DND-41 (cell line): ENCODE results near the gene STK4.

Source experiments
- ATAC-seq: fragments of 200-7000 bp; cut with Tn5 transposase; 3 replicates; pipeline ENCODE4 v1.9.1; 2021; ENCODE audit warnings: low read depth; ENCODE audit not compliant: insufficient read depth
- DNase-seq: peaks from one replicate; pipeline ENCODE4 v3.0.0-alpha.2; 2020
- H2AFZ ChIP-seq: 2 replicates; pipeline ENCODE4 v1.6.0; 2012; ENCODE audit warnings: low read depth, low read length
- H3K27ac ChIP-seq: 2 replicates; pipeline ENCODE4 v1.5.1; 2012; ENCODE audit warnings: low read length, inconsistent platforms
- H3K27me3 ChIP-seq: fragments of 200-600 bp; sonication (generic); 2 replicates; pipeline ENCODE4 v1.6.0; 2012; ENCODE audit warnings: low read length, mild to moderate bottlenecking, inconsistent platforms; ENCODE audit not compliant: insufficient read depth, poor library complexity
- H3K36me3 ChIP-seq: 2 replicates; pipeline ENCODE4 v1.5.1; 2012; ENCODE audit warnings: low read length, inconsistent platforms; ENCODE audit not compliant: insufficient read depth
- H3K4me1 ChIP-seq: 2 replicates; pipeline ENCODE4 v1.5.1; 2012; ENCODE audit warnings: mild to moderate bottlenecking, low read length; ENCODE audit not compliant: insufficient read depth
- H3K4me2 ChIP-seq: 2 replicates; pipeline ENCODE4 v1.6.0; 2012; ENCODE audit warnings: mild to moderate bottlenecking, moderate library complexity, low read length, inconsistent platforms; ENCODE audit not compliant: insufficient read depth
- H3K4me3 ChIP-seq, 2 experiments: fragments of 200-600 bp in 1 of 2; shearing (Covaris generic) in 1 of 2; 2 replicates each; pipeline ENCODE4 v1.5.1; 2012 to 2016; ENCODE audit warnings: inconsistent platforms in 2 of 2, low read length in 2 of 2, mild to moderate bottlenecking in 2 of 2, low read depth in 1 of 2, moderate library complexity in 1 of 2
- H3K79me2 ChIP-seq: 2 replicates; pipeline ENCODE4 v1.6.0; 2012; ENCODE audit warnings: low read length, inconsistent platforms; ENCODE audit not compliant: insufficient read depth
- H3K9ac ChIP-seq: 2 replicates; pipeline ENCODE4 v1.6.0; 2012; ENCODE audit warnings: low read depth, mild to moderate bottlenecking, inconsistent platforms, low read length, moderate library complexity
- H3K9me3 ChIP-seq: 2 replicates; pipeline ENCODE4 v1.5.1; 2012; ENCODE audit warnings: low read length, moderate library complexity, mild to moderate bottlenecking, inconsistent platforms; ENCODE audit not compliant: insufficient read depth, severe bottlenecking
- H4K20me1 ChIP-seq: 2 replicates; pipeline ENCODE4 v1.6.0; 2012; ENCODE audit warnings: low read length; ENCODE audit not compliant: insufficient read depth
- CTCF ChIP-seq: IDR thresholded peaks from 2 replicates; pipeline ENCODE4 v1.5.1; 2012; ENCODE audit warnings: borderline replicate concordance, low read length, moderate library complexity, mild to moderate bottlenecking; ENCODE audit not compliant: poor library complexity, severe bottlenecking; ENCODE audit errors: extremely low read depth
- EZH2 ChIP-seq: IDR thresholded peaks from 3 replicates; pipeline ENCODE4 v1.6.1; 2012; ENCODE audit warnings: borderline replicate concordance, low read depth, mild to moderate bottlenecking, moderate library complexity, low read length, inconsistent platforms; ENCODE audit not compliant: severe bottlenecking

The STK4 gene

GRCh38 chr20:45016089-45016671, 49.9 kb downstream of the STK4 start:
- Histone ChIP-seq H2AFZ (no peak overlapping the region), H3K4me2 (no peak overlapping the region), H3K79me2 (no peaks in the 10 kb centered on the region; the same call in 1 of the 2 replicates), H4K20me1 (no peaks in the 10 kb centered on the region), H3K9ac (no peak overlapping the region), H3K27me3 (no peaks in the 10 kb centered on the region), H3K9me3 (no peaks in the 10 kb centered on the region), H3K36me3 (peaks cover 67% of the 10 kb centered on the region), H3K4me3 (no peak overlapping the region), H3K27ac (no peak overlapping the region), H3K4me1 (no peaks in the 10 kb centered on the region)
- ATAC-seq (no peak), DNase-seq (no peak)
- no peak for TF ChIP-seq EZH2
- no peak for TF ChIP-seq CTCF

- no peak overlapping the region for H3K27ac ChIP-seq
- H3K27me3 ChIP-seq = no peaks in the 10 kb centered on the region
- no peaks in the 10 kb centered on the region for H4K20me1 ChIP-seq
- peaks cover 68% of the 10 kb centered on the region for H3K36me3 ChIP-seq
- no peaks in the 10 kb centered on the region for H3K9me3 ChIP-seq
- no peaks in the 10 kb centered on the region for H3K4me1 ChIP-seq
- TF ChIP-seq EZH2 (no peak), CTCF (no peak)
- no peak overlapping the region for H3K4me3 ChIP-seq
- no peak overlapping the region for H3K9ac ChIP-seq
- no peaks in the 10 kb centered on the region; the same call in 1 of the 2 replicates for H3K79me2 ChIP-seq
- no peak overlapping the region for H3K4me2 ChIP-seq
- DNase-seq = no peak
- ATAC-seq = no peak
- H2AFZ ChIP-seq = no peak overlapping the region
Observed at GRCh38 chr20:45017281-45017680, 51.0 kb downstream of the STK4 start.

GRCh38 chr20:45017857-45018256, 51.5 kb downstream of the STK4 start:
- H3K9me3 ChIP-seq = no peaks in the 10 kb centered on the region
- H3K4me1 ChIP-seq = no peaks in the 10 kb centered on the region
- ATAC-seq = no peak
- DNase-seq = no peak
- no peak overlapping the region for H2AFZ ChIP-seq
- H3K9ac ChIP-seq = no peak overlapping the region
- peaks cover 66% of the 10 kb centered on the region for H3K36me3 ChIP-seq
- no peak for TF ChIP-seq CTCF
- no peak for TF ChIP-seq EZH2
- H3K79me2 ChIP-seq = no peaks in the 10 kb centered on the region; the same call in 1 of the 2 replicates
- no peak overlapping the region for H3K4me2 ChIP-seq
- H4K20me1 ChIP-seq = no peaks in the 10 kb centered on the region
- H3K27me3 ChIP-seq = no peaks in the 10 kb centered on the region
- H3K4me3 ChIP-seq = no peak overlapping the region
- H3K27ac ChIP-seq = no peak overlapping the region
